T-helper 2 cell treated with Interferon-gamma antibody and Interleukin-4, amounts not matched to agents 100 ng/mL and 5 ng/mL, for 36 hours (primary cell): Measurements from ENCODE around the gene AUTS2. TPM values are rescaled to one million over a fixed set of nuclear protein-coding genes. Genes with fewer than 3 reads are reported as not detected.

Source experiments
- intact Hi-C: fragments of 100-400 bp; cut with micrococcal nuclease; formaldehyde crosslinking; loops from one replicate; pipeline ENCODE4 v1.15.1; 2023
- total RNA-seq: library from RNA; stranded (reverse); gene quantifications from 2 replicates; pipeline ENCODE4 v1.2.3, GENCODE V29; 2022

AUTS2 gene
- total RNA-seq, 1 donor from 2014 or later: 3.3 TPM

DNA sequence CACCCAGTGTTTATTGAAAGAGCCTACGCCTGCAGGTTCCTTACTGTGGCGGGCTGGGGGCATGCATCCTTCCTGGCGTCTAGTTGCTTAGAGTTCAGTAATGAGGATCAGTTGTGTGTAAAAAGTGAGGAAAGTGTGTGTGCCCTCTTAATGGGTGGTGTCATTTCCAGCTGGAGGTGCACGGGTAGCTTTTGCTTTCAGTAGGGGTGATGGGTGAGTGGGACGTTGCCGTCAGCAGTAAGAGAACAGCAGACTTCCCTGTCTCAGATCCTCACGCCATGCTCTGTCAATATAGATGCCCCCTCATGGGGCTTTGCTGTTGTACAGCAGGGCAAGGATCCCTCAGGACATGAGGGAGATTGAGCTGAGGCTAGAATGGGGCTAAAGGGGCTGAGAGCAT is 1181.0 kb downstream of the AUTS2 start:
- intact Hi-C loops: loop anchor here (5.0 kb wide), 1 partner anchor 132 kb away; no protein-coding TSS in a partner anchor

GRCh38 chr7:70781922-70782311 is 1183.6 kb downstream of the AUTS2 start:
- intact Hi-C loops: no loop called here

- intact Hi-C loops: no loop called here
Measured at GRCh38 chr7:70782796-70783195, 1184.5 kb downstream of the AUTS2 start.

DNA sequence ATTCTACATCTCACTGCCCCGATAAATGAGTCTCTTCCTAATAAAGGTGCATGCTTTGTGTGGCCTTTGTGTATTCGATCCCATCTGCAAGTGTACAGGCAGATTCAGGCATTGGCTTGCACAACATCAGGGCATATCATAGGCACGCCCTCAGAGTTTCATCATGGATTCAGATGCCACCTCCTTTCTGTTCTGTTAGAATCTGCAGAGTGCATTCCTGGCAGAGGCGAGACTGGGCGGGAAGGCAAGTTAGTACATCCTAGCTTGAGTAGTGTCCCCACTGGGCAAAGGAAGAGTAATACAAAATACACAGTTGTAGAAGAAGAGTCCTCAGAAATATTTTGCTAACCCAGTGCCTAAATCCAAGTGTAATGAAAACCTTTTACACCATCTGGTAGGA is 1187.2 kb downstream of the AUTS2 start:
- intact Hi-C loops: no loop called here

DNA sequence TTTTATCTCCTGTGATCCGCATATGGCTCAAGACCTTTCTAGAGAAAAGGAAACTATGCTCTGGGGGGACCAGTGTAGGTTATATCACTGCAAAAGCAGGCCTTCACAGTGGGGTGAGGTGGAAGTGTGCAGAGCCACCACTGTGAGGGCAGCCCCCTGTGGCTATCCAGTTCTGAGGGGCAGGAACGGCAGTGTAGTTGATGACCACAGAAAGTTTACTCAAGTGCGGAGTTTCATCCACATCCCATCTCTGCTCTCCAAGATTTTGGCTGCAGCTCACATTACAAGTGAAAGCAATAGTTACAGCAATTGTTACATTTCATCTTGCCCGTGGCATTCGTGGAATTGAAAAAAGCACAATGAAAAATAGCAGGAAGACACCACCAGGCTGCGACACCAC is 1187.8 kb downstream of the AUTS2 start:
- intact Hi-C loops: no loop called here

DNA sequence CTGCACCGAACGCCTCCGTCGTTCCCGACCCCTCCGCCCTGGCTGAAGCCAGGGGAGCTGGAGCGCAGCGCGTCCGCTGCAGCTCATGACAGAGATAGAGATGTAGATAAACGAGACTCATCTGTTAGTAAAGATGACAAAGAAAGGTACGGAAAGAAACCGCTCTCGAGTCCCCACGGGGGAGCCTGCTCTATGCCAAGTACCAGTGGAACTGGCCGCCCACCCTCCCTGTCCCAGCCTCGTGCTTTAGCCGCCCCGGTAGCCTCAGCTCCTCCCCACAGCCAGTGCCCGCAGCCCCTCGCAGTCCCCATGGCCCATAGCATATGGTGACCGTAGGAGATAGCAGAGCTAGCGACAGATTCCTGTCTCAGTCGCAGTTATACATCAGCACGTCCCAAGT is 1189.0 kb downstream of the AUTS2 start:
- intact Hi-C loops: no loop called here

- intact Hi-C loops: no loop called here
Measured at GRCh38 chr7:70787771-70788170, 1189.5 kb downstream of the AUTS2 start.

DNA sequence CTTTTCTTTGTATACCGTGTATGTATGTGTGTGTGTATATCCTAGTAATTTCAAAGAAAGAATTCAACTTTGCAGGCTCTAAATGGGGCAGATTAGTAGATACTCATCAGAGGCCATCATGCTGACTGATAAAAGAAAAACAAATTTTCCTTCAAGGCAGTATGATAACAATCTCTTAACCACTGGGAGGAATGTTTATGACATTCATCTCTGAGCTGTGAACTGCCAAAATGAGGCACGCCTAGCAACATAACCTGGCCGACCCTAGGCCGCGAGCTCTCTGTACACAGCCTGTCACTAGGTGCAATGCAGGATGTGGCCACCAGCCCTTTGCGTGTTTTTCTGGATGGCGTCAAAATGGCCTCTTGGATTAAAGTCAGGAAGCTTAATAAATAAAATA is 1190.0 kb downstream of the AUTS2 start:
- intact Hi-C loops: no loop called here

DNA sequence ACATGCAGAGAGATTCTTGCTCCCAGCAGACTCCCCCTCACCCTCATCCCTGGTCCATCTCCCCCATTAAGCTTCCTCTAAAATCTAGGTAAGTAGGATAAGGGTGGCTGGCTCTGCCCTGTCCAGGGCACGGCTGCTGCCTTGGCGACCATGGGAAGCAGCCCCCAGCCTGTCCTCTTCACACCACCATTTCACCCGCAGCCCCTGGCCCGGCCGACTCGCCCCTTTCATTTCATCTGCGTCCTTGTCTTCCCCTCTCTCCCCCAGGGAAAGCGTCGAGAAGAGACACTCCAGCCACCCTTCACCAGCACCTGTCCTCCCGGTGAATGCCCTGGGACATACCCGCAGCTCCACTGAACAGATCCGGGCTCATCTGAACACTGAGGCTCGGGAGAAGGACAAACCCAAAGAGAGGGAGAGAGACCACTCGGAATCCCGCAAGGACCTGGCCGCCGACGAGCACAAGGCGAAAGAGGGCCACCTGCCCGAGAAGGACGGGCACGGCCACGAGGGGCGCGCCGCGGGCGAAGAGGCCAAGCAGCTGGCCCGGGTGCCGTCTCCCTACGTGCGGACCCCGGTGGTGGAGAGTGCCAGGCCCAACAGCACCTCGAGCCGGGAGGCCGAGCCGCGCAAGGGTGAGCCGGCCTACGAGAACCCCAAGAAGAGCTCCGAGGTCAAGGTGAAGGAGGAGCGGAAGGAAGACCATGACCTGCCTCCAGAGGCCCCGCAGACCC is 1191.4 kb downstream of the AUTS2 start:
- intact Hi-C loops: no loop called here

- intact Hi-C loops: no loop called here
Measured at GRCh38 chr7:70790215-70791073, 1192.2 kb downstream of the AUTS2 start.

GRCh38 chr7:70791341-70791740 is 1193.1 kb downstream of the AUTS2 start:
- intact Hi-C loops: no loop called here

- intact Hi-C loops: no loop called here
Measured at GRCh38 chr7:70793060-70793459, 1194.8 kb downstream of the AUTS2 start.

DNA sequence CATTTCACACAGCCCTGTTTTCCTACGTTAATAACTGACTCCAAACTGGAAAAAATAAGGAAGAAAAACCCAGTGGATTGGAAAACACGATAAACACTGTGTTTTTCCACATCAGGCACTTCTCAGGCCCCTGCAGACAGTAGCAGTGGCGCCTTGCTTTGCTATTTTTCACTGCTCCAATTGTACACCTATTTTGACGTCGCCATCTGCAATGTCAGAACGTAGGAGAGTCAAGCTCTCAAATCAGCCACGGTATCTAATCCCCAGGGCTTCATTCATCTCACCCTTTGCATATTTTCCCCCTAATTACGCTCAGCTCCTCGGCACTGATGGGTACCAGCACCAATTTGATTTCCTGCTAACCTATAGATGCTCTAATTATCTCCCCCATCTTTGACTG is 1195.5 kb downstream of the AUTS2 start:
- intact Hi-C loops: no loop called here

DNA sequence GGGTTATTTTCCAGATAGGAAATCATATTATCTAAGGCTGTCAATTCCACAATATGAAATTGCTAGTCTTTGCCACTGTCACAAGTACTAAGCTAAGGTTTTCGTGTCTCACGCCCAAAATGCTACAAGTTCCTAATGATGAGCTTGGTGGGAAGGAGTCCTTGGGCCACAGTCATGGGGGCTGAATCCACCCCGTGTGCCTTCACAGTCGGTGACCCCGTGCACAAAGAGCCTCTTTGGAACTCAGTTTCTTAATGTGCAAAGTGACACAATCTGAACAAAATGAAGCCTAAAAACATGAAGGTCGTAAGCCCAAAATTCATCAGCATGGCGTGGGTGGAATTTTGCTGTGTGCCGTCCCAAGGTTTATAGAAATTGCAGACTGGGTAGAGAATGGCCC is 1196.7 kb downstream of the AUTS2 start:
- intact Hi-C loops: no loop called here

GRCh38 chr7:70795948-70796347 is 1197.7 kb downstream of the AUTS2 start:
- intact Hi-C loops: no loop called here

GRCh38 chr7:70797109-70797514 is 1198.8 kb downstream of the AUTS2 start:
- intact Hi-C loops: no loop called here

DNA sequence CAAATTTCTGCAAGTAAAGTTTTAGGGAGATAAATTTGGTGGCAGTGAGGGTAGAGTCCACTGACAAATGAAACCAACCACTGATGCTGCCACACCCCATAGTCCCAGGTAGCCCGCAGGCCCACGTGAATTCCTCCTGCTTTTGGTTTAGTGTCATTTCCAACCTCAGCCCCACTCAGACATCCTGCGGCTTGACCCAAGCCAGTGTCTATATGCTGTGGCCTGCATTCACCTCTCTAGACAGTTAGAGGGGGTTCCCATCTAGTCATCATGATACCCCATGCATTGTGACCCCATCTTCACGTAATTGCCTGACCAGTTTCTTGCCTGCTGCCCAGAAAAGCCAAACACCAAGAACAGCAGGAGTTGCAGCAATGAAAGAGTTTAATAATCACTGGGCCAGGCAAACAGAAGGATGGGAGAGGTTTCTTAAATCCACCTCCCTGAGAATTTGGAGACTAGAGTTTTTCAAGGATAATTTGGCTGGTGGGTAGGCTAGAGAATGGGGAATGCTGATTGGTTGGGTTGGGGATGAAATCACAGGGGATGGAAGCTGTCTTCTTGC is 1201.6 kb downstream of the AUTS2 start:
- intact Hi-C loops: no loop called here

GRCh38 chr7:70805360-70805759 is 1207.1 kb downstream of the AUTS2 start:
- intact Hi-C loops: no loop called here

- intact Hi-C loops: no loop called here
Measured at GRCh38 chr7:70807650-70808049, 1209.4 kb downstream of the AUTS2 start.

- intact Hi-C loops: no loop called here
Measured at GRCh38 chr7:70808876-70809275, 1210.6 kb downstream of the AUTS2 start.

- intact Hi-C loops: no loop called here
Measured at GRCh38 chr7:70810558-70811139, 1212.4 kb downstream of the AUTS2 start.

GRCh38 chr7:70812511-70812910 is 1214.2 kb downstream of the AUTS2 start:
- intact Hi-C loops: no loop called here
